ENCODE results near the gene ICE1. TPM values are rescaled to one million over a fixed set of nuclear protein-coding genes. Genes with fewer than 3 reads are reported as not detected.

ICE1 gene
- total and polyA plus RNA-seq, 2 of the 4 experiments (the other 2 are of a cell fraction) = 9.0 to 18.5 TPM

DNA sequence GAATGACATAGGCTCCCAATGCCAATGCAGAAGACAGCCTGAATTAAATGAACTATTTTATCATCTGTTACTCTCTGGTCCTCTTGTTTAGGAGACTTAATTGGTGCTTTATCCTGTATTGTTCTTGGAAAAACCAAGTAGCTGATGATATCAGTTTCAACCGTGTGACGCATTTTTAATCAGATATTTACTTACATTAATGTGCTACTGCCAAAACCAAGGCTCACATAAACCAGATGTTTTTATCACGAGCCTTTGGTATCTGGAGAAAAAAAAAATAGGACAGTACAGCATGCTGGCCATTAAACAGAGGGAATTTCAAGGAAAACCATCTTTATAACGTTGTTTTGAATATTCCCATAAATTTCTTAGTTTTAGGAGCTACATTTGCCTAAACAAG, 90.1 kb downstream of the ICE1 start:
- H3K9me1 ChIP-seq (ENCODE audit: insufficient read depth, low read length) = no peaks in the 10 kb centered on the region
- H2BK15ac ChIP-seq (ENCODE audit: low read depth, low read length) = no peak overlapping the region
- H4K5ac ChIP-seq (ENCODE audit: low read depth, low read length) = no peak overlapping the region
- dilution Hi-C loops (cut with HindIII; ENCODE audit: low sequenced_read_pairs, unreplicated experiment) (no loop called here), intact Hi-C loops (cut with micrococcal nuclease) (no loop called here), in situ Hi-C loops (cut with MboI; ENCODE audit: low sequenced_read_pairs) (no loop called here)
- H4K8ac ChIP-seq (ENCODE audit: low read depth in 2 of 2, low read length in 2 of 2) = no peak overlapping the region
- no peak overlapping the region for H3K18ac ChIP-seq (ENCODE audit: low read depth, low read length)
- ChIA-PET POLR2A (ENCODE audit: unreplicated experiment) (no interaction called here), CTCF (no interaction called here)
- no CpG with 5 or more reads among the region's 4 CpGs for WGBS, 2 experiments (ENCODE audit: extremely low coverage in 2 of 2, insufficient read length in 1 of 2)
- no peak overlapping the region for H3K27ac ChIP-seq (ENCODE audit: insufficient read depth, low read length)
- H3K14ac ChIP-seq (replicated peaks; ENCODE audit: low read depth, low read length) = no peak overlapping the region
- no peak overlapping the region for H2AFZ ChIP-seq (replicated peaks; ENCODE audit: low read length, poor library complexity)
- no peak overlapping the region for H4K91ac ChIP-seq (ENCODE audit: insufficient read depth, low read depth, low read length)
- DNase-seq = no peak
- no TSS peak for BruUV-seq (replicated peaks)
- H2BK5ac ChIP-seq (ENCODE audit: low read depth, low read length, poor library complexity, severe bottlenecking) = no peak overlapping the region
- H3K9me3 ChIP-seq (ENCODE audit: control insufficient read depth, insufficient read depth, low read length) = no peaks in the 10 kb centered on the region
- ATAC-seq (ENCODE audit: low read depth) = no peak
- no peak overlapping the region for H2AK9ac ChIP-seq (replicated peaks; ENCODE audit: low read depth, low read length, poor library complexity)
- no peak overlapping the region for H3K56ac ChIP-seq (ENCODE audit: extremely low read depth, insufficient read depth, low read length)
- no peak overlapping the region for H2BK120ac ChIP-seq (ENCODE audit: low read depth, low read length)
- no peaks in the 10 kb centered on the region for H3K36me3 ChIP-seq (ENCODE audit: control insufficient read depth, insufficient read depth, low read length)
- H2BK20ac ChIP-seq (ENCODE audit: low read depth, low read length) = no peak overlapping the region
- H3K4me1 ChIP-seq (ENCODE audit: control insufficient read depth, insufficient read depth, low read length) = no peaks in the 10 kb centered on the region
- H3K4ac ChIP-seq (ENCODE audit: low read depth, low read length) = no peak overlapping the region
- no peak for TF ChIP-seq RAD21 (IDR thresholded peaks at IDR 0.05; ENCODE audit: low read length)
- no peak for TF ChIP-seq RFX5 (IDR thresholded peaks at IDR 0.05; ENCODE audit: low read depth, low read length)
- no peak for TF ChIP-seq POLR2A (IDR thresholded peaks at IDR 0.05; ENCODE audit: low read depth, low read length)
- TF ChIP-seq CHD1 (IDR thresholded peaks at IDR 0.05; ENCODE audit: low read depth, low read length) = no peak
- no peak for TF ChIP-seq SMC3 (IDR thresholded peaks at IDR 0.05; ENCODE audit: low read depth, low read length)
- no peak for TF ChIP-seq CEBPB (IDR thresholded peaks at IDR 0.05; ENCODE audit: low read depth, low read length)
- TF ChIP-seq RCOR1 (IDR thresholded peaks at IDR 0.05; ENCODE audit: insufficient replicate concordance, low read length) = no peak
- TF ChIP-seq BHLHE40 (IDR thresholded peaks at IDR 0.05; ENCODE audit: low read depth, low read length) = no peak
- TF ChIP-seq, protein P1, sequence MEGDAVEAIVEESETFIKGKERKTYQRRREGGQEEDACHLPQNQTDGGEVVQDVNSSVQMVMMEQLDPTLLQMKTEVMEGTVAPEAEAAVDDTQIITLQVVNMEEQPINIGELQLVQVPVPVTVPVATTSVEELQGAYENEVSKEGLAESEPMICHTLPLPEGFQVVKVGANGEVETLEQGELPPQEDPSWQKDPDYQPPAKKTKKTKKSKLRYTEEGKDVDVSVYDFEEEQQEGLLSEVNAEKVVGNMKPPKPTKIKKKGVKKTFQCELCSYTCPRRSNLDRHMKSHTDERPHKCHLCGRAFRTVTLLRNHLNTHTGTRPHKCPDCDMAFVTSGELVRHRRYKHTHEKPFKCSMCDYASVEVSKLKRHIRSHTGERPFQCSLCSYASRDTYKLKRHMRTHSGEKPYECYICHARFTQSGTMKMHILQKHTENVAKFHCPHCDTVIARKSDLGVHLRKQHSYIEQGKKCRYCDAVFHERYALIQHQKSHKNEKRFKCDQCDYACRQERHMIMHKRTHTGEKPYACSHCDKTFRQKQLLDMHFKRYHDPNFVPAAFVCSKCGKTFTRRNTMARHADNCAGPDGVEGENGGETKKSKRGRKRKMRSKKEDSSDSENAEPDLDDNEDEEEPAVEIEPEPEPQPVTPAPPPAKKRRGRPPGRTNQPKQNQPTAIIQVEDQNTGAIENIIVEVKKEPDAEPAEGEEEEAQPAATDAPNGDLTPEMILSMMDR (conservative IDR thresholded peaks at IDR 0.05; ENCODE audit: low read depth, low read length) = no peak
- no peak for TF ChIP-seq FOS (IDR thresholded peaks at IDR 0.05; ENCODE audit: low read depth, low read length)
- TF ChIP-seq NFE2L2 (IDR thresholded peaks at IDR 0.05; ENCODE audit: low read depth, low read length) = no peak
- no peaks in the 10 kb centered on the region for H3K79me1 ChIP-seq (ENCODE audit: low read depth in 1 of 2, low read length in 2 of 2)
- H3K4me3 ChIP-seq (ENCODE audit: insufficient read depth, low read depth, low read length) = no peak overlapping the region
- no peak overlapping the region for H3K9ac ChIP-seq (ENCODE audit: low read depth, low read length)
- no peaks in the 10 kb centered on the region for H4K20me1 ChIP-seq (ENCODE audit: insufficient read depth, low read length)
- H2AK5ac ChIP-seq (ENCODE audit: low read depth, low read length) = no peak overlapping the region
- H3K4me2 ChIP-seq (ENCODE audit: low read depth, low read length) = no peak overlapping the region
- no peak overlapping the region for H3K23ac ChIP-seq (ENCODE audit: low read depth, low read length)
- no peaks in the 10 kb centered on the region for H3K27me3 ChIP-seq (ENCODE audit: control insufficient read depth, insufficient read depth, low read length)
